Left colon (tissue), 2 donors: ENCODE results near the gene KRTAP10-8. TPM values are rescaled to one million over a fixed set of nuclear protein-coding genes. Genes with fewer than 3 reads are reported as not detected.
"Not testable (repeated sequence)": the region's sequence is repeated elsewhere in the genome, so short reads cannot be mapped to it uniquely, and the experiment has no call there.

Experiments used
- ATAC-seq: fragments of 200-7000 bp; cut with Tn5 transposase; one replicate; pipeline ENCODE4 v1.9.1; 2020; ENCODE audit warnings: mild to moderate bottlenecking, moderate library complexity
- DNase-seq, 2 donors: peaks; one replicate each; pipeline ENCODE4 v3.0.0-alpha.2; 2020
- intact Hi-C, 2 donors: fragments of 100-400 bp; cut with DNase I in 1 of 2; cut with micrococcal nuclease in 1 of 2; formaldehyde crosslinking; loops; one replicate each; pipeline versions ENCODE4 v1.11.2 to v1.14.0; 2022; cut with DNase I, micrococcal nuclease
- total RNA-seq, 2 donors: library from RNA; stranded (reverse); fragmentation: NEBNext Ultra II Directional; extraction: Animal tissue kit (Norgen Biotek cat#: 25700); gene quantifications; one replicate each; pipeline ENCODE4 v1.2.1, GENCODE V29; 2021
- donor health status: DM: no; HTN: no; CAD: no.
- donor health status: DM: yes; HTN: yes; CAD: no.

The KRTAP10-8 gene
- total RNA-seq, 2 donors from 2014 or later: not detected

- intact Hi-C loops: no loop called here
- DNase-seq (no peak), ATAC-seq (no peak)
These were observed 17.4 kb upstream of the KRTAP10-8 start for GRCh38 chr21:44594406-44594916.

- DNase-seq (no peak), ATAC-seq (no peak)
- intact Hi-C loops: no loop called here
These were observed 16.4 kb upstream of the KRTAP10-8 start for GRCh38 chr21:44595524-44595923.

GRCh38 chr21:44596068-44596725 is 15.7 kb upstream of the KRTAP10-8 start:
- no peak for ATAC-seq
- intact Hi-C loops: no loop called here
- no peak for DNase-seq

GRCh38 chr21:44598061-44598460 is 13.8 kb upstream of the KRTAP10-8 start:
- intact Hi-C loops: no loop called here
- ATAC-seq (no peak), DNase-seq (no peak)

GRCh38 chr21:44599264-44600029 is 12.4 kb upstream of the KRTAP10-8 start:
- no peak for DNase-seq
- no peak for ATAC-seq
- intact Hi-C loops: no loop called here

- ATAC-seq, DNase-seq, intact Hi-C loops: not testable (repeated sequence)
These were observed 11.5 kb upstream of the KRTAP10-8 start, which contains the start of gene KRTAP10-7 for GRCh38 chr21:44600118-44600978. TSS of gene KRTAP10-7 (plus strand) at chr21:44600597. CDS start at chr21:44600622, 25 bp downstream.

- ATAC-seq: not testable (repeated sequence)
These were observed 10.8 kb upstream of the KRTAP10-8 start for GRCh38 chr21:44601091-44601490.

GRCh38 chr21:44601596-44602462 is 10.1 kb upstream of the KRTAP10-8 start:
- DNase-seq: no peak
- ATAC-seq: no peak
- intact Hi-C loops: no loop called here

More at GRCh38 chr21:44601091-44601490, 10.8 kb upstream of the KRTAP10-8 start:
- DNase-seq, intact Hi-C loops: not testable (repeated sequence)

- intact Hi-C loops: no loop called here
- DNase-seq (no peak), ATAC-seq (no peak)
These were observed 9.4 kb upstream of the KRTAP10-8 start for GRCh38 chr21:44602463-44602850.

- DNase-seq (no peak), ATAC-seq (no peak)
- intact Hi-C loops: no loop called here
These were observed 8.6 kb upstream of the KRTAP10-8 start for GRCh38 chr21:44603109-44603875.

- intact Hi-C loops: no loop called here
- ATAC-seq (no peak), DNase-seq (no peak)
These were observed 8.0 kb upstream of the KRTAP10-8 start for GRCh38 chr21:44603911-44604310.

GRCh38 chr21:44606495-44606894 is 5.4 kb upstream of the KRTAP10-8 start:
- intact Hi-C loops: no loop called here
- no peak for DNase-seq
- ATAC-seq: no peak

GRCh38 chr21:44609193-44609592 is 2.7 kb upstream of the KRTAP10-8 start:
- no peak for ATAC-seq
- intact Hi-C loops: no loop called here
- DNase-seq: no peak

- ATAC-seq, DNase-seq, intact Hi-C loops: not testable (repeated sequence)
These were observed 1.6 kb upstream of the KRTAP10-8 start for GRCh38 chr21:44610157-44610843.

- DNase-seq (no peak), ATAC-seq (no peak)
- intact Hi-C loops: no loop called here
These were observed 328 bp upstream of the KRTAP10-8 start for GRCh38 chr21:44611551-44611950.

GRCh38 chr21:44612669-44613229 is 870 bp downstream of the KRTAP10-8 start:
- DNase-seq: no peak
- ATAC-seq: no peak
- intact Hi-C loops: no loop called here
